Measurements from ENCODE around the gene KRTAP9-2.
"Not testable (repeated sequence)": the region's sequence is repeated elsewhere in the genome, so short reads cannot be mapped to it uniquely, and the experiment has no call there.

Gene KRTAP9-2

GRCh38 chr17:41251261-41251660, 24.8 kb downstream of the KRTAP9-2 start:
- no peaks in the 10 kb centered on the region for H3K9me3 ChIP-seq
- TF ChIP-seq CTCF (IDR thresholded peaks at IDR 0.05) = no peak
- no peaks in the 10 kb centered on the region for H3K36me3 ChIP-seq
- H3K27ac ChIP-seq = no peak overlapping the region
- H3K27me3 ChIP-seq = peaks cover 47% of the 10 kb centered on the region
- no peaks in the 10 kb centered on the region for H3K4me1 ChIP-seq (ENCODE audit: control insufficient read depth in 1 of 2, insufficient read depth in 1 of 2, low read depth in 1 of 2, low read length in 1 of 2)
- H3K4me3 ChIP-seq (ENCODE audit: low read depth in 1 of 2, low read length in 1 of 2) = no peak overlapping the region

GRCh38 chr17:41254861-41255260, 28.4 kb downstream of the KRTAP9-2 start:
- no peaks in the 10 kb centered on the region for H3K9me3 ChIP-seq
- peaks cover 50% of the 10 kb centered on the region for H3K27me3 ChIP-seq
- H3K4me1 ChIP-seq (ENCODE audit: control insufficient read depth in 1 of 2, insufficient read depth in 1 of 2, low read depth in 1 of 2, low read length in 1 of 2) = no peaks in the 10 kb centered on the region

GRCh38 chr17:41255381-41256290, 29.2 kb downstream of the KRTAP9-2 start, which contains the start of gene KRTAP9-9:
TSS of gene KRTAP9-9 (plus strand) at chr17:41255384.
- H3K27me3 ChIP-seq = peaks cover 47% of the 10 kb centered on the region
- H3K9me3 ChIP-seq; H3K4me1 ChIP-seq (ENCODE audit: control insufficient read depth in 1 of 2, insufficient read depth in 1 of 2, low read depth in 1 of 2, low read length in 1 of 2); H3K4me3 ChIP-seq (ENCODE audit: low read depth in 1 of 2, low read length in 1 of 2); H3K27ac ChIP-seq; H3K36me3 ChIP-seq: not testable (repeated sequence)

More at GRCh38 chr17:41254861-41255260, 28.4 kb downstream of the KRTAP9-2 start:
- no peak overlapping the region for H3K27ac ChIP-seq
- no peak for TF ChIP-seq CTCF (IDR thresholded peaks at IDR 0.05)
- H3K36me3 ChIP-seq = no peaks in the 10 kb centered on the region
- no peak overlapping the region for H3K4me3 ChIP-seq (ENCODE audit: low read depth in 1 of 2, low read length in 1 of 2)

- Histone ChIP-seq H3K4me1 (ENCODE audit: control insufficient read depth in 1 of 2, insufficient read depth in 1 of 2, low read depth in 1 of 2, low read length in 1 of 2) (no peaks in the 10 kb centered on the region), H3K36me3 (no peaks in the 10 kb centered on the region), H3K9me3 (no peaks in the 10 kb centered on the region), H3K27ac (no peak overlapping the region), H3K27me3 (peaks cover 40% of the 10 kb centered on the region), H3K4me3 (ENCODE audit: low read depth in 1 of 2, low read length in 1 of 2) (no peak overlapping the region)
- no peak for TF ChIP-seq CTCF (IDR thresholded peaks at IDR 0.05)
These were observed 29.8 kb downstream of the KRTAP9-2 start for GRCh38 chr17:41256291-41256685.

- Histone ChIP-seq H3K4me3 (ENCODE audit: low read depth in 1 of 2, low read length in 1 of 2) (no peak overlapping the region), H3K27ac (no peak overlapping the region), H3K36me3 (no peaks in the 10 kb centered on the region), H3K27me3 (peaks cover 41% of the 10 kb centered on the region), H3K9me3 (no peaks in the 10 kb centered on the region), H3K4me1 (ENCODE audit: control insufficient read depth in 1 of 2, insufficient read depth in 1 of 2, low read depth in 1 of 2, low read length in 1 of 2) (no peaks in the 10 kb centered on the region)
- no peak for TF ChIP-seq CTCF (IDR thresholded peaks at IDR 0.05)
These were observed 32.0 kb downstream of the KRTAP9-2 start for GRCh38 chr17:41258406-41258805.

- no peak for TF ChIP-seq CTCF (IDR thresholded peaks at IDR 0.05)
- Histone ChIP-seq H3K27me3 (peaks cover 24% of the 10 kb centered on the region), H3K27ac (no peak overlapping the region), H3K9me3 (no peaks in the 10 kb centered on the region), H3K36me3 (no peaks in the 10 kb centered on the region), H3K4me1 (ENCODE audit: control insufficient read depth in 1 of 2, insufficient read depth in 1 of 2, low read depth in 1 of 2, low read length in 1 of 2) (no peaks in the 10 kb centered on the region), H3K4me3 (ENCODE audit: low read depth in 1 of 2, low read length in 1 of 2) (no peak overlapping the region)
These were observed 36.8 kb downstream of the KRTAP9-2 start for GRCh38 chr17:41263212-41263611.
